Forelimb muscle (tissue), 1 donor: ENCODE measurements around the gene ARID2. TPM values are rescaled to one million over a fixed set of nuclear protein-coding genes. Genes with fewer than 3 reads are reported as not detected.
A peak's percentile ranks its signal among the peaks of the same experiment; 100 is the strongest.

Experiments used
- DNase-seq: peaks from one replicate; pipeline ENCODE4 v3.0.0-alpha.2; 2013; ENCODE audit warnings: low read depth
- polyA plus RNA-seq: library from polyadenylated mRNA; unstranded; fragments of 120-200 nt; gene quantifications from one replicate; pipeline ENCODE4 v1.2.1, GENCODE V29; 2013; ENCODE audit not compliant: insufficient read length

ARID2 gene
- polyA plus RNA-seq, 1 donor = 16.3 TPM

- no peak for DNase-seq
These were observed 30.8 kb downstream of the ARID2 start for GRCh38 chr12:45760333-45760732.

- peak; percentile 29 for DNase-seq
These were observed 32.9 kb downstream of the ARID2 start for GRCh38 chr12:45762185-45763110.

GRCh38 chr12:45763381-45763780 lies 33.9 kb downstream of the ARID2 start:
- DNase-seq = no peak

GRCh38 chr12:45768194-45768593 lies 38.7 kb downstream of the ARID2 start:
- DNase-seq = no peak

GRCh38 chr12:45773747-45774146 lies 44.2 kb downstream of the ARID2 start:
- no peak for DNase-seq

- no peak for DNase-seq
These were observed 45.1 kb downstream of the ARID2 start for GRCh38 chr12:45774508-45775162.

GRCh38 chr12:45775465-45775864 lies 46.0 kb downstream of the ARID2 start:
- no peak for DNase-seq

- DNase-seq = no peak
These were observed 46.5 kb downstream of the ARID2 start for GRCh38 chr12:45775964-45776363.

GRCh38 chr12:45779936-45780335 lies 50.4 kb downstream of the ARID2 start:
- DNase-seq = no peak

GRCh38 chr12:45781080-45781479 lies 51.6 kb downstream of the ARID2 start:
- no peak for DNase-seq

- DNase-seq = no peak
These were observed 55.8 kb downstream of the ARID2 start for GRCh38 chr12:45785315-45785714.

- no peak for DNase-seq
These were observed 59.5 kb downstream of the ARID2 start for GRCh38 chr12:45789025-45789424.

- DNase-seq = no peak
These were observed 64.9 kb downstream of the ARID2 start for GRCh38 chr12:45794422-45794821.

- DNase-seq = no peak
These were observed 72.1 kb downstream of the ARID2 start for GRCh38 chr12:45801625-45802024.

GRCh38 chr12:45803111-45803510 lies 73.6 kb downstream of the ARID2 start:
- no peak for DNase-seq

- no peak for DNase-seq
These were observed 87.1 kb downstream of the ARID2 start for GRCh38 chr12:45816652-45817051.

GRCh38 chr12:45827974-45828373 lies 98.5 kb downstream of the ARID2 start:
- DNase-seq = no peak

- no peak for DNase-seq
These were observed 98.9 kb downstream of the ARID2 start for GRCh38 chr12:45828402-45828801.

GRCh38 chr12:45831590-45831989 lies 102.1 kb downstream of the ARID2 start:
- no peak for DNase-seq

- no peak for DNase-seq
These were observed 103.9 kb downstream of the ARID2 start for GRCh38 chr12:45833401-45833800.

- no peak for DNase-seq
These were observed 105.3 kb downstream of the ARID2 start for GRCh38 chr12:45834809-45835208.

- no peak for DNase-seq
These were observed 110.4 kb downstream of the ARID2 start for GRCh38 chr12:45839917-45840316.

- no peak for DNase-seq
These were observed 119.8 kb downstream of the ARID2 start for GRCh38 chr12:45849289-45849688.
